ENCODE results near the gene MEST. TPM values are rescaled to one million over a fixed set of nuclear protein-coding genes. Genes with fewer than 3 reads are reported as not detected.
"Not testable (repeated sequence)": the region's sequence is repeated elsewhere in the genome, so short reads cannot be mapped to it uniquely, and the experiment has no call there.

MEST gene
- total RNA-seq, 1 experiment from 2014 or later: 223 TPM

DNA sequence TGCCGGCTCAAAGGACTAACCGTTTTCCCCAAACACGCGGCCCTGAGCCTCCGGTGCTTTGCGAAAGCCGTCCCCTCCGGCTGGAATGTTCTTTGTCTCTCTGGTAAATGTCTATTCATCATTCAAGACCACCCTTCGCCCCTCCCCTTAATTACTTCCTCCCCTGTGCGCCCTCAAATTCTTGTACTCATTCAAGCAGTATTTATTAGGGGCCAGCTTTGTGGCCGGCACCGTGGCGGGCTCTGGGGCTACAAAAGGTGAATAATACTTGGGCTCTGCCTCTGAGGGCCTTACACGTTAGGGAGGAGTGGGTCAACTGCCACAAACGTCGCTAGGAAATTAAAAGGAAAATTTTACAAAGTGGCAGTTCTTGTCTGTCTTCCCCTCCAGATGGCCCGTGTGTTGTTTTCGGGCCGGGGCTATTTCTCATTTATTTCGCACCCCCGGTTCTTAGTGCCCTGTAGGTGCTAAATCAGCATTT lies 1.5 kb upstream of the MEST start:
- peaks cover 31% of the 10 kb centered on the region for H3K4me1 ChIP-seq (replicated peaks)
- H3K4me3 ChIP-seq: no peak overlapping the region
- no peak for DNase-seq (ENCODE audit: low read depth in 1 of 2, low spot score in 2 of 2)
- H3K27me3 ChIP-seq (replicated peaks): no peaks in the 10 kb centered on the region
- no peak overlapping the region for H3K27ac ChIP-seq
- peaks cover 7% of the 10 kb centered on the region; the same call in 1 of the 2 replicates for H3K9me3 ChIP-seq (replicated peaks)
- H3K36me3 ChIP-seq: no peaks in the 10 kb centered on the region

GRCh38 chr7:130490888-130491804 lies 739 bp upstream of the MEST start:
- no peak overlapping the region for H3K27ac ChIP-seq
- peak overlapping the region; percentile 58 for H3K4me3 ChIP-seq
- no peaks in the 10 kb centered on the region for H3K36me3 ChIP-seq
- peaks cover 31% of the 10 kb centered on the region for H3K4me1 ChIP-seq (replicated peaks)
- H3K27me3 ChIP-seq (replicated peaks): no peaks in the 10 kb centered on the region
- peaks cover 7% of the 10 kb centered on the region; the same call in 1 of the 2 replicates for H3K9me3 ChIP-seq (replicated peaks)
- DNase-seq (ENCODE audit: low read depth in 1 of 2, low spot score in 2 of 2): peak in 1 of 2 experiments; percentile 46

DNA sequence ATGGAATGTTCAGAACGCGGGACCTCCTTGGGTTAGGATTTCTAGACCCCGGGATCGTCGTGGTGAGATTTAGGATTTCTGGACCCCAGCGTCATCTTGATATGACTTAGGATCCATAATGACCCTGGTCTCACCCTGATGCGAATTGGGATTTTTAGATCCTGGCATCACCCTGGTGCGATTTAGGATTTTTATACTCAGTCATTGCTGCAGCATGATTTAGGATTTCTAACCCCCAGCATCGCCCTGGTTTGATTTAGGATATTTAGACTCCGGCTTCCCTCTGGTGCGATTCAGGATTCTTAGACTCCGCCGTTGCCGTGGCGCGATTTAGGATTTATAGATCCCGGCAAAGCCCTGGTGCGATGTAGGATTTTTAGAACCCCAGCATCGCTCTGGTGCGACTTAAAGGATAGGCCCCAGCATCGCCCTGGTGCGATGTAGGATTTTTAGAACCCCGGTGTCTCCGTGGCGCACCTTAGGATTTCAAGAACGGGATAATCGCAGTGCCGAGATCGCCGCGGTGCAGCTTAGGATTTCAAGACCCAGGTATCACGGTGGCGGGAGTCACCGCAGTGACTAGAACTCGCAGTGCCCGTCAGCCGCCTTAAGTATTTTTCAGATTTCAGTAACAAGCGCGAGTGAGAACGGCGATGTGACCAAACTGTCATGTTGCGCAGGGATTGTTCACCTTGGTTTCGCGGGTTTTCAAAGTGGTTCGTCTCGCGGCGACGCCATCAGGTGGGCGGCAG lies 814 bp downstream of the MEST start:
- Histone ChIP-seq H3K36me3 (no peaks in the 10 kb centered on the region), H3K4me3 (peak overlapping the region; percentile 58), H3K27ac (no peak overlapping the region), H3K4me1 (replicated peaks) (peaks cover 31% of the 10 kb centered on the region), H3K9me3 (replicated peaks) (peaks cover 7% of the 10 kb centered on the region; the same call in 1 of the 2 replicates), H3K27me3 (replicated peaks) (no peaks in the 10 kb centered on the region)
- peak in 1 of 2 experiments; percentile 20 for DNase-seq (ENCODE audit: low read depth in 1 of 2, low spot score in 2 of 2)

GRCh38 chr7:130493275-130493873 lies 1.5 kb downstream of the MEST start:
- Histone ChIP-seq H3K36me3 (peaks cover 4% of the 10 kb centered on the region), H3K4me3 (peak overlapping the region; percentile 58), H3K4me1 (replicated peaks) (peaks cover 31% of the 10 kb centered on the region), H3K27ac (no peak overlapping the region), H3K27me3 (replicated peaks) (no peaks in the 10 kb centered on the region), H3K9me3 (replicated peaks) (peaks cover 7% of the 10 kb centered on the region; the same call in 1 of the 2 replicates)
- DNase-seq (ENCODE audit: low read depth in 1 of 2, low spot score in 2 of 2): peak in 1 of 2 experiments; percentile 36

DNA sequence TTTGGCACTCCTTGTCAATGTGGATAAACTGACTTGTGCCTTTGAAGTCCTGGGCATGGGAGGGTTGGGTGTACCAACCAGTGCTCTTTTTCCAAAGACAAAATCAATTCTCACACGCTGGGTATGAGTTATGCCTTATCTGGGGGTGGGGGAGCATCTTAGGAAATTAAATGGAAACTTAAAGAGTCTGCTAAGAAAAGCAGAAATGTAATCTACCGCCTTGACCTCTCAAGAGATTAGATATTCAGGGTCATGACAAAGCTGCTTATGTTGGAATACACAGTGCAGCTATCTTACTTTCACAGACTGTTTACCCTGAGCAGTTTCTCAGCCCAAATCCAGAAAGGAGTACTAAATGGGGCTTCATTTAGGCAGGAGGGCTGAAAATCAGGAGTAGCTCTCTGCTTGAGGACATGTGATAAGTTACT lies 2.6 kb downstream of the MEST start:
- Histone ChIP-seq H3K36me3 (peaks cover 14% of the 10 kb centered on the region), H3K4me3 (no peak overlapping the region), H3K4me1 (replicated peaks) (peaks cover 22% of the 10 kb centered on the region), H3K27me3 (replicated peaks) (no peaks in the 10 kb centered on the region), H3K27ac (no peak overlapping the region), H3K9me3 (replicated peaks) (peaks cover 7% of the 10 kb centered on the region; the same call in 1 of the 2 replicates)
- DNase-seq (ENCODE audit: low read depth in 1 of 2, low spot score in 2 of 2): no peak

GRCh38 chr7:130500463-130500862 lies 8.6 kb downstream of the MEST start:
- Histone ChIP-seq H3K27ac (no peak overlapping the region), H3K9me3 (replicated peaks) (no peaks in the 10 kb centered on the region), H3K36me3 (peaks cover 39% of the 10 kb centered on the region), H3K4me1 (replicated peaks) (no peaks in the 10 kb centered on the region), H3K27me3 (replicated peaks) (no peaks in the 10 kb centered on the region), H3K4me3 (no peak overlapping the region)
- DNase-seq (ENCODE audit: low read depth in 1 of 2, low spot score in 2 of 2): no peak

GRCh38 chr7:130500910-130501309 lies 9.0 kb downstream of the MEST start:
- Histone ChIP-seq H3K27ac (no peak overlapping the region), H3K9me3 (replicated peaks) (no peaks in the 10 kb centered on the region), H3K36me3 (peaks cover 39% of the 10 kb centered on the region), H3K4me3 (no peak overlapping the region), H3K4me1 (replicated peaks) (no peaks in the 10 kb centered on the region), H3K27me3 (replicated peaks) (no peaks in the 10 kb centered on the region)
- DNase-seq (ENCODE audit: low read depth in 1 of 2, low spot score in 2 of 2): no peak

GRCh38 chr7:130505753-130506152 lies 13.9 kb downstream of the MEST start:
- no peak overlapping the region for H3K27ac ChIP-seq
- no peak for DNase-seq (ENCODE audit: low read depth in 1 of 2, low spot score in 2 of 2)
- no peak overlapping the region for H3K4me3 ChIP-seq
- no peaks in the 10 kb centered on the region for H3K4me1 ChIP-seq (replicated peaks)
- H3K9me3 ChIP-seq (replicated peaks): no peaks in the 10 kb centered on the region
- H3K27me3 ChIP-seq (replicated peaks): no peaks in the 10 kb centered on the region
- H3K36me3 ChIP-seq: peaks cover 33% of the 10 kb centered on the region

GRCh38 chr7:130506358-130506757 lies 14.5 kb downstream of the MEST start:
- Histone ChIP-seq H3K36me3 (peaks cover 31% of the 10 kb centered on the region), H3K27me3 (replicated peaks) (no peaks in the 10 kb centered on the region), H3K27ac (no peak overlapping the region), H3K9me3 (replicated peaks) (no peaks in the 10 kb centered on the region), H3K4me1 (replicated peaks) (no peaks in the 10 kb centered on the region), H3K4me3 (no peak overlapping the region)
- no peak for DNase-seq (ENCODE audit: low read depth in 1 of 2, low spot score in 2 of 2)

GRCh38 chr7:130512038-130512437 lies 20.2 kb downstream of the MEST start:
- DNase-seq (ENCODE audit: low read depth in 1 of 2, low spot score in 2 of 2); H3K4me3 ChIP-seq; H3K9me3 ChIP-seq (replicated peaks); H3K27ac ChIP-seq; H3K27me3 ChIP-seq (replicated peaks); H3K4me1 ChIP-seq (replicated peaks): not testable (repeated sequence)
- peaks cover 19% of the 10 kb centered on the region for H3K36me3 ChIP-seq

- Histone ChIP-seq H3K4me1 (replicated peaks) (no peaks in the 10 kb centered on the region), H3K27ac (no peak overlapping the region), H3K9me3 (replicated peaks) (no peaks in the 10 kb centered on the region), H3K27me3 (replicated peaks) (no peaks in the 10 kb centered on the region), H3K36me3 (peaks cover 11% of the 10 kb centered on the region; the same call in 1 of the 2 replicates), H3K4me3 (no peak overlapping the region)
- DNase-seq (ENCODE audit: low read depth in 1 of 2, low spot score in 2 of 2): no peak
These were observed 21.6 kb downstream of the MEST start for GRCh38 chr7:130513447-130513846.

GRCh38 chr7:130515315-130516040 lies 23.6 kb downstream of the MEST start:
- Histone ChIP-seq H3K4me3 (no peak overlapping the region), H3K27me3 (replicated peaks) (no peaks in the 10 kb centered on the region), H3K4me1 (replicated peaks) (no peaks in the 10 kb centered on the region), H3K9me3 (replicated peaks) (no peaks in the 10 kb centered on the region), H3K36me3 (peaks cover 11% of the 10 kb centered on the region; the same call in 1 of the 2 replicates), H3K27ac (no peak overlapping the region)
- no peak for DNase-seq (ENCODE audit: low read depth in 1 of 2, low spot score in 2 of 2)
